Ovary (tissue), 9 donors: ENCODE data around the gene TAF3. TPM values are rescaled to one million over a fixed set of nuclear protein-coding genes. Genes with fewer than 3 reads are reported as not detected.

ENCODE experiments used
- DNase-seq, 5 donors: peaks; one replicate each; pipeline ENCODE4 v3.0.0-alpha.2; 2019 to 2020
- H3K27ac ChIP-seq, 2 donors: fragments of 200-600 bp; one replicate each; pipeline versions ENCODE4 v1.5.1 to v1.8.0; 2019 to 2022
- H3K27me3 ChIP-seq: fragments of 200-600 bp; one replicate; pipeline ENCODE4 v1.8.0; 2022
- H3K36me3 ChIP-seq: fragments of 200-600 bp; sonication (generic); one replicate; pipeline ENCODE4 v1.5.1; 2019
- H3K4me1 ChIP-seq: one replicate; pipeline ENCODE4 v1.8.1; 2013; ENCODE audit warnings: mild to moderate bottlenecking, moderate library complexity; ENCODE audit not compliant: insufficient read depth
- H3K4me3 ChIP-seq: fragments of 200-600 bp; sonication (generic); one replicate; pipeline ENCODE4 v1.5.1; 2017
- H3K9me3 ChIP-seq, 2 donors: fragments of 200-600 bp in 1 of 2; sonication (generic) in 1 of 2; one replicate each; pipeline versions ENCODE4 v1.5.1 to v1.8.1; 2013 to 2019; ENCODE audit warnings: mild to moderate bottlenecking in 1 of 2, moderate library complexity in 1 of 2
- CTCF ChIP-seq, 3 donors: fragments of 450-650 bp in 2 of 3; fragments of 200-600 bp in 1 of 3; IDR thresholded peaks; one replicate each; pipeline versions ENCODE4 v1.5.1 to v1.8.0; 2016 to 2022; ENCODE audit warnings: antibody characterized with exemption in 3 of 3, mild to moderate bottlenecking in 1 of 3
- EP300 ChIP-seq: sonication (generic); formaldehyde crosslinking; IDR thresholded peaks from one replicate; pipeline ENCODE4 v1.6.1; 2017; ENCODE audit warnings: antibody characterized with exemption
- POLR2A ChIP-seq: fragments of 450-650 bp; IDR thresholded peaks from one replicate; pipeline ENCODE4 v1.6.1; 2017; ENCODE audit warnings: antibody characterized with exemption, mild to moderate bottlenecking, moderate library complexity
- WGBS, 3 donors: extraction: QIAGEN DNeasy Blood & Tissue Kit in 1 of 3; methylation state at CpG; one replicate each; pipeline versions ENCODE4 v1.1.5 to v1.1.7; 2013 to 2017; 5-methylcytosine and 5-hydroxymethylcytosine counted together
- intact Hi-C, 4 donors: fragments of 100-400 bp; cut with DNase I; formaldehyde crosslinking; loops; one replicate each; pipeline versions ENCODE4 v1.11.0 to v1.15.1; 2022 to 2023
- polyA plus RNA-seq, 2 donors: library from polyadenylated mRNA; stranded (reverse); fragments of 200-250 nt in 1 of 2; fragments of 350-450 nt in 1 of 2; fragmentation: Illumina TruSeq in 1 of 2; extraction: RNeasy Lipid Tissue Mini Kit (QIAGEN cat#74804) in 1 of 2; gene quantifications; one replicate each; pipeline ENCODE4 v1.2.3, GENCODE V29; 2013 to 2014
- total RNA-seq, 7 donors: library from RNA; depleted of rRNA in 2 of 7; stranded (reverse); fragments of >200 nt in 2 of 7; fragmentation: NEBNext Ultra II Directional in 3 of 7; extraction: Animal tissue kit (Norgen Biotek cat#: 25700) in 3 of 7; gene quantifications; one replicate each; pipeline versions ENCODE4 v1.1.0 to v1.2.4, GENCODE V29; 2016 to 2023
- donor health status: DM: no; HTN: no; CAD: no; lungs with moderate emphysema.
- donor health status: DM: no; HTN: no; CAD: no.
- donor health status: Bipolar disorder and iron deficiency.
- donor health status: DM: yes; HTN: yes; CAD: no.
- donor health status: DM: no; HTN: no; CAD: no.
- donor health status: DM: yes; HTN: yes; CAD: no.

TAF3 gene
- total and polyA plus RNA-seq, 9 donors: 7.1 to 15.9 (median 11.8) TPM

- WGBS, 3 donors: 46 to 67% (median 46%) methylated on average over 13 of the region's 13 CpGs
- intact Hi-C loops: no loop called here
- Histone ChIP-seq H3K27me3 (no peaks in the 10 kb centered on the region), H3K4me3 (no peak overlapping the region), H3K9me3 (no peaks in the 10 kb centered on the region), H3K36me3 (no peaks in the 10 kb centered on the region), H3K4me1 (no peaks in the 10 kb centered on the region), H3K27ac (no peak overlapping the region)
- no peak for DNase-seq
- TF ChIP-seq POLR2A: no peak
- no peak for TF ChIP-seq EP300
- TF ChIP-seq CTCF (IDR thresholded peaks at IDR 0.05): no peak
Measured at GRCh38 chr10:8063935-8064334, 245.6 kb downstream of the TAF3 start.

GRCh38 chr10:8064436-8064835, 246.1 kb downstream of the TAF3 start:
- DNase-seq: no peak
- H3K9me3 ChIP-seq: no peaks in the 10 kb centered on the region
- TF ChIP-seq EP300 (no peak), POLR2A (no peak), CTCF (IDR thresholded peaks at IDR 0.05) (no peak)
- intact Hi-C loops: no loop called here
- H3K4me1 ChIP-seq: no peaks in the 10 kb centered on the region
- no peaks in the 10 kb centered on the region for H3K27me3 ChIP-seq
- H3K27ac ChIP-seq: no peak overlapping the region
- no peaks in the 10 kb centered on the region for H3K36me3 ChIP-seq
- WGBS, 3 donors: 48 to 54% (median 54%) methylated on average over 5 of the region's 5 CpGs
- no peak overlapping the region for H3K4me3 ChIP-seq

GRCh38 chr10:8065651-8066050, 247.3 kb downstream of the TAF3 start:
- Histone ChIP-seq H3K4me3 (no peak overlapping the region), H3K9me3 (no peaks in the 10 kb centered on the region), H3K4me1 (no peaks in the 10 kb centered on the region), H3K27ac (no peak overlapping the region), H3K36me3 (no peaks in the 10 kb centered on the region), H3K27me3 (no peaks in the 10 kb centered on the region)
- TF ChIP-seq POLR2A: no peak
- TF ChIP-seq EP300: no peak
- no peak for TF ChIP-seq CTCF (IDR thresholded peaks at IDR 0.05)
- 14 to 62% (median 23%) methylated on average over 2 of the region's 2 CpGs for WGBS, 3 donors
- no peak for DNase-seq
- intact Hi-C loops: no loop called here

GRCh38 chr10:8066124-8066523, 247.8 kb downstream of the TAF3 start:
- no peaks in the 10 kb centered on the region for H3K27me3 ChIP-seq
- 47 to 67% (median 55%) methylated on average over 1 of the region's 1 CpG for WGBS, 3 donors
- TF ChIP-seq CTCF (IDR thresholded peaks at IDR 0.05) (no peak), POLR2A (no peak), EP300 (no peak)

More at GRCh38 chr10:8066124-8066523, 247.8 kb downstream of the TAF3 start:
- Histone ChIP-seq H3K36me3 (no peaks in the 10 kb centered on the region), H3K27ac (no peak overlapping the region), H3K9me3 (no peaks in the 10 kb centered on the region), H3K4me3 (no peak overlapping the region), H3K4me1 (no peaks in the 10 kb centered on the region)
- no peak for DNase-seq
- intact Hi-C loops: no loop called here

Other genes with a start within 250 kb of the TAF3 start
- 10 to 100 TPM in 4 of 7 donors, 1 to 10 TPM in 3; 4.8 to 32.2 (median 15.1) TPM for gene ITIH5, start 151.5 kb upstream of the TAF3 start, total RNA-seq
- gene ITIH5, start 151.5 kb upstream of the TAF3 start, polyA plus RNA-seq: 10 to 100 TPM; 12.7 to 26.6 TPM
- 1 to 10 TPM in 1 of 7 donors, under 1 TPM in 3, not detected in 3; 0.15 to 1.2 (median 0.39) TPM for gene ITIH2, start 115.2 kb upstream of the TAF3 start, total RNA-seq
- gene ITIH2, start 115.2 kb upstream of the TAF3 start, polyA plus RNA-seq: under 1 TPM in 1 of 2 donors, not detected in 1; 0.02 TPM
- gene KIN, start 30.5 kb upstream of the TAF3 start, total RNA-seq: 10 to 100 TPM in 5 of 7 donors, 1 to 10 TPM in 2; 7.4 to 14.6 (median 12.1) TPM
- 10 to 100 TPM in 1 of 2 donors, 1 to 10 TPM in 1; 8.2 to 11.4 TPM for gene KIN, start 30.5 kb upstream of the TAF3 start, polyA plus RNA-seq
- gene ATP5F1C, start 30.3 kb upstream of the TAF3 start, total RNA-seq: 100 to 1,000 TPM; 154 to 214 (median 191) TPM
- 100 to 1,000 TPM; 179 to 324 TPM for gene ATP5F1C, start 30.3 kb upstream of the TAF3 start, polyA plus RNA-seq
- gene GATA3, start 236.2 kb downstream of the TAF3 start, total RNA-seq: under 1 TPM in 5 of 7 donors, not detected in 2; 0.15 to 0.48 (median 0.38) TPM
- under 1 TPM; 0.24 to 0.47 TPM for gene GATA3, start 236.2 kb downstream of the TAF3 start, polyA plus RNA-seq